Measurements from ENCODE around the gene GRID1. TPM values are rescaled to one million over a fixed set of nuclear protein-coding genes. Genes with fewer than 3 reads are reported as not detected.
"Not testable (repeated sequence)": the region's sequence is repeated elsewhere in the genome, so short reads cannot be mapped to it uniquely, and the experiment has no call there.

Gene GRID1
- total and polyA plus RNA-seq, 10 of the 15 experiments (the other 5 are each of a cell fraction or from before 2014, with no cell fraction given), result 0.04 to 0.62 (median 0.08) TPM; not detected in 5

DNA sequence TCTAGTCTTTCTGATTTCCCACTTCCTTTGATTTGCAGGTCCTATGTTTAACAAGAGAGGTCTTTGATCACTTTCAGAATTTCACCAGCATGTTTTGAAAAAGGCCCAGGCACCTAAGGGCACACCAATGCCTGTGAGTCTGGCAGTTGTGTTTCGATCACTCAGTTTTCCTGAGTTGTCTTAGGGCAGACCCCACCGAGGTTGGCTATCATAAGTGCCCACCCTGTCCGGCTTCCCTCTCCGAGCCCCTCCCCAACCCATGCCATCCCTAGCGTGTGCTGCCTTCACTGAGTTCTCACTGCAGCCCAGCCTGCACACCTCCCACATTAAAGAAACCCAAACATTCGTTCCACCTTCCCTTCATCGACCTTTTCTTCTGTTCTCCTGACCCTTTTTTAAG is 257.9 kb downstream of the GRID1 start:
- no peak overlapping the region for H3K27ac ChIP-seq (ENCODE audit: control insufficient read depth, insufficient read depth)
- no peak overlapping the region for H2AFZ ChIP-seq (ENCODE audit: control insufficient read depth, low read depth, low read length)
- ChIA-PET RAD21 (ENCODE audit: unreplicated experiment) (interaction anchor here (0.9 kb wide), 1 partner anchor 113 kb away, joined by 3 read pairs; no protein-coding TSS in a partner anchor), SMC1A (ENCODE audit: uncharacterized antibody, unreplicated experiment) (no interaction called here), POLR2A (no interaction called here), CTCF (no interaction called here)
- TF ChIP-seq LARP7 (IDR thresholded peaks at IDR 0.05), result no peak
- no peak for TF ChIP-seq POLR2AphosphoS5 (IDR thresholded peaks at IDR 0.05; ENCODE audit: low read length)
- TF ChIP-seq DPF2 (IDR thresholded peaks at IDR 0.05), result no peak
- TF ChIP-seq RCOR1 (conservative IDR thresholded peaks at IDR 0.05; ENCODE audit: low read depth, low read length), result no peak
- TF ChIP-seq EED (IDR thresholded peaks at IDR 0.05; ENCODE audit: low read depth), result no peak
- no peak for TF ChIP-seq EZH2 (IDR thresholded peaks at IDR 0.05; ENCODE audit: borderline replicate concordance, control insufficient read depth, low read depth, low read length)
- TF ChIP-seq RFX5 (IDR thresholded peaks at IDR 0.05; ENCODE audit: low read depth, low read length), result no peak
- no peak for TF ChIP-seq TARDBP (IDR thresholded peaks at IDR 0.05; ENCODE audit: borderline replicate concordance)
- TF ChIP-seq, protein P1, sequence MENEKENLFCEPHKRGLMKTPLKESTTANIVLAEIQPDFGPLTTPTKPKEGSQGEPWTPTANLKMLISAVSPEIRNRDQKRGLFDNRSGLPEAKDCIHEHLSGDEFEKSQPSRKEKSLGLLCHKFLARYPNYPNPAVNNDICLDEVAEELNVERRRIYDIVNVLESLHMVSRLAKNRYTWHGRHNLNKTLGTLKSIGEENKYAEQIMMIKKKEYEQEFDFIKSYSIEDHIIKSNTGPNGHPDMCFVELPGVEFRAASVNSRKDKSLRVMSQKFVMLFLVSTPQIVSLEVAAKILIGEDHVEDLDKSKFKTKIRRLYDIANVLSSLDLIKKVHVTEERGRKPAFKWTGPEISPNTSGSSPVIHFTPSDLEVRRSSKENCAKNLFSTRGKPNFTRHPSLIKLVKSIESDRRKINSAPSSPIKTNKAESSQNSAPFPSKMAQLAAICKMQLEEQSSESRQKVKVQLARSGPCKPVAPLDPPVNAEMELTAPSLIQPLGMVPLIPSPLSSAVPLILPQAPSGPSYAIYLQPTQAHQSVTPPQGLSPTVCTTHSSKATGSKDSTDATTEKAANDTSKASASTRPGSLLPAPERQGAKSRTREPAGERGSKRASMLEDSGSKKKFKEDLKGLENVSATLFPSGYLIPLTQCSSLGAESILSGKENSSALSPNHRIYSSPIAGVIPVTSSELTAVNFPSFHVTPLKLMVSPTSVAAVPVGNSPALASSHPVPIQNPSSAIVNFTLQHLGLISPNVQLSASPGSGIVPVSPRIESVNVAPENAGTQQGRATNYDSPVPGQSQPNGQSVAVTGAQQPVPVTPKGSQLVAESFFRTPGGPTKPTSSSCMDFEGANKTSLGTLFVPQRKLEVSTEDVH (IDR thresholded peaks at IDR 0.05; ENCODE audit: low read depth, partially characterized antibody), result no peak
- DNase-seq (ENCODE audit: low read depth, low spot score) (no peak), FAIRE-seq (no peak), ATAC-seq (no peak)
- H3K4me2 ChIP-seq (ENCODE audit: control insufficient read depth, insufficient read depth), result no peak overlapping the region
- in situ Hi-C loops (cut with MboI), result no loop called here
- no TSS peak for BruUV-seq (replicated peaks)
- WGBS (ENCODE audit: insufficient coverage, insufficient replicate concordance, low lambda C conversion rate, missing lambda C conversion rate), result 7% methylated on average over 7 of the region's 7 CpGs
- intact Hi-C loops (cut with micrococcal nuclease; ENCODE audit: unreplicated experiment), result no loop called here
- no peak overlapping the region for H3K9ac ChIP-seq (ENCODE audit: control insufficient read depth, insufficient read depth, low read length)
- peaks cover 0 to 2% of the 10 kb centered on the region in 2 experiments; a peak in 3 of 4 replicates for H3K27me3 ChIP-seq (replicated peaks in 1 of 2; ENCODE audit: control insufficient read depth in 2 of 2, insufficient read depth in 2 of 2, low read length in 1 of 2)
- H3K79me2 ChIP-seq (ENCODE audit: control insufficient read depth, insufficient read depth, low read length), result no peaks in the 10 kb centered on the region
- H3K36me3 ChIP-seq (ENCODE audit: control insufficient read depth in 2 of 2, insufficient read depth in 2 of 2, low read length in 1 of 2), result no peaks in the 10 kb centered on the region
- H3K9me3 ChIP-seq (replicated peaks; ENCODE audit: control insufficient read depth, insufficient read depth, low read length), result no peaks in the 10 kb centered on the region
- H3K4me1 ChIP-seq (ENCODE audit: control insufficient read depth, insufficient read depth, low read length), result no peaks in the 10 kb centered on the region
- H4K20me1 ChIP-seq (ENCODE audit: control insufficient read depth, insufficient read depth), result no peaks in the 10 kb centered on the region
- H3K4me3 ChIP-seq, result no peak overlapping the region

DNA sequence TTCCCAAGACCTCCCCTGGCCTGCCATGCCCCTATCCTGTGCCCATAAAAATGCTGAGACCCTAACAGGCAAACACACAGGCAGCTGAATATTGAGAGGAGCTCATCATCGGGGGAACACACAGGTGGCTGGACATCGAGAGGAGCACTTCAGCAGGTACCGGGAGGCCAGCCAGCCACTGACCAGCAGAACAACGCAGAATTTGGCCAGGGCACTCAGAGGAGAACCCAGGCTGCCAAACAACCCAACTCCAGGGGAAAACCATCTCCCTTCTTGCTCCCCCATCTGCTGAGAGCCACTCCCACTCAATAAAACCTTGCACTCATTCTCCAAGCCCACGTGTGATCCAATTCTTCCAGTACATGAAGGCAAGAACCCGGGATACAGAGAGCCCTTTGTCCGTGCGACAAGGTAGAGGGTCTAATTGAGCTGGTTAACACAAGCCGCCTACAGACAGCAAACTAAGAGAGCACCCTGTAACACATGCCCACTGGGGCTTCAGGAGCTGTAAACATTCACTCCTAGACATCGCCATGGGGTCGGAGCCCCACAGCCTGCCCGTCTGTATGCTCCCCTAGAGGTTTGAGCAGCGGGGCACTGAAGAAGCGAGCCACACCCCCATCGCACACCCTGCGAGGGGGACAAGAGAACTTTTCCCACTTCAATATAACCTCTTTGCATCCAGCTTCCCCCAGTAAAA is 258.8 kb downstream of the GRID1 start:
- in situ Hi-C loops (cut with MboI); H3K9ac ChIP-seq (ENCODE audit: control insufficient read depth, insufficient read depth, low read length); FAIRE-seq; ATAC-seq; RAD21 ChIA-PET (ENCODE audit: unreplicated experiment); DNase-seq (ENCODE audit: low read depth, low spot score); H4K20me1 ChIP-seq (ENCODE audit: control insufficient read depth, insufficient read depth); H3K36me3 ChIP-seq (ENCODE audit: control insufficient read depth in 2 of 2, insufficient read depth in 2 of 2, low read length in 1 of 2); H3K79me2 ChIP-seq (ENCODE audit: control insufficient read depth, insufficient read depth, low read length); H3K4me2 ChIP-seq (ENCODE audit: control insufficient read depth, insufficient read depth); POLR2A ChIA-PET; H3K9me3 ChIP-seq (replicated peaks; ENCODE audit: control insufficient read depth, insufficient read depth, low read length); intact Hi-C loops (cut with micrococcal nuclease; ENCODE audit: unreplicated experiment); H3K27me3 ChIP-seq (replicated peaks in 1 of 2; ENCODE audit: control insufficient read depth in 2 of 2, insufficient read depth in 2 of 2, low read length in 1 of 2); BruUV-seq (replicated peaks); H3K4me3 ChIP-seq; H3K4me1 ChIP-seq (ENCODE audit: control insufficient read depth, insufficient read depth, low read length); CTCF ChIA-PET; H3K27ac ChIP-seq (ENCODE audit: control insufficient read depth, insufficient read depth); H2AFZ ChIP-seq (ENCODE audit: control insufficient read depth, low read depth, low read length): not testable (repeated sequence)
- 33% methylated on average over 16 of the region's 16 CpGs for WGBS (ENCODE audit: insufficient coverage, insufficient replicate concordance, low lambda C conversion rate, missing lambda C conversion rate)
- SMC1A ChIA-PET (ENCODE audit: uncharacterized antibody, unreplicated experiment), result interaction anchor here (0.6 kb wide), 1 partner anchor 254 kb away, joined by 3 read pairs; no protein-coding TSS in a partner anchor
